ENCODE data around the gene COL13A1.

DNA sequence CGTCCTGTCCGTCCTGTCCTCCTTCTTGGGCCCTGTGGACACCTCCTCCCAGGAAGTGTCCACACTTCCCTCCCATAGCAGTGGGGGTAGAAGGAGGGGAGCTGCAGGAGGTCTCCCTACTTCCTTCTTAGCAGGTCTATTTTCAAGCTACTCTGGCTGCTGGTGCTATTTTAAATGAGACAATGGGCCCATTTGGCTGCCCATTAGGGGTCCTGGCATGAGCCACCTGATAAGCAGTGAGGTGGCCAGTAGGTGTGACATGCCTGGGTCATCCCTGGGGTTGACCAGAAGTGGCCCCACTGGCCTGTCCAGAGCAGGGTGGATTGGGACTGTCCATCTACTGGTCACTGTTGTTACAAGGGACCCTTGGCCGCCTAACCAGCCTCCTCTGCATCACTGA, 75.2 kb downstream of the COL13A1 start:
- no peak for TF ChIP-seq POLR2AphosphoS5 (IDR thresholded peaks at IDR 0.05)
- TF ChIP-seq, protein P1, sequence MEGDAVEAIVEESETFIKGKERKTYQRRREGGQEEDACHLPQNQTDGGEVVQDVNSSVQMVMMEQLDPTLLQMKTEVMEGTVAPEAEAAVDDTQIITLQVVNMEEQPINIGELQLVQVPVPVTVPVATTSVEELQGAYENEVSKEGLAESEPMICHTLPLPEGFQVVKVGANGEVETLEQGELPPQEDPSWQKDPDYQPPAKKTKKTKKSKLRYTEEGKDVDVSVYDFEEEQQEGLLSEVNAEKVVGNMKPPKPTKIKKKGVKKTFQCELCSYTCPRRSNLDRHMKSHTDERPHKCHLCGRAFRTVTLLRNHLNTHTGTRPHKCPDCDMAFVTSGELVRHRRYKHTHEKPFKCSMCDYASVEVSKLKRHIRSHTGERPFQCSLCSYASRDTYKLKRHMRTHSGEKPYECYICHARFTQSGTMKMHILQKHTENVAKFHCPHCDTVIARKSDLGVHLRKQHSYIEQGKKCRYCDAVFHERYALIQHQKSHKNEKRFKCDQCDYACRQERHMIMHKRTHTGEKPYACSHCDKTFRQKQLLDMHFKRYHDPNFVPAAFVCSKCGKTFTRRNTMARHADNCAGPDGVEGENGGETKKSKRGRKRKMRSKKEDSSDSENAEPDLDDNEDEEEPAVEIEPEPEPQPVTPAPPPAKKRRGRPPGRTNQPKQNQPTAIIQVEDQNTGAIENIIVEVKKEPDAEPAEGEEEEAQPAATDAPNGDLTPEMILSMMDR (IDR thresholded peaks at IDR 0.05): no peak
- TF ChIP-seq POLR2A (IDR thresholded peaks at IDR 0.05; ENCODE audit: low read depth): no peak
- TF ChIP-seq EP300 (IDR thresholded peaks at IDR 0.05): no peak
